B cell (primary cell): Measurements from ENCODE around the gene UNC93B1. TPM values are rescaled to one million over a fixed set of nuclear protein-coding genes. Genes with fewer than 3 reads are reported as not detected.
A peak's percentile ranks its signal among the peaks of the same experiment; 100 is the strongest.

Experiments used
- ATAC-seq: fragments of 200-7000 bp; cut with Tn5 transposase; one replicate; pipeline ENCODE4 v1.10.0; 2021; ENCODE audit warnings: low read depth, mild to moderate bottlenecking, moderate number of reproducible peaks, moderate library complexity
- CTCF ChIA-PET: fragments of 350-600 bp; sonication (Branson Sonifier 250); formaldehyde crosslinking; loops from one replicate; lab custom pipeline; 2021; ENCODE audit warnings: antibody characterized with exemption, inconsistent platforms; lab: Charles Lee
- POLR2A ChIA-PET: fragments of 350-600 bp; sonication (Branson Sonifier 250); formaldehyde crosslinking; loops from one replicate; lab custom pipeline; 2021; ENCODE audit warnings: antibody characterized with exemption; lab: Charles Lee
- DNase-seq: peaks from one replicate; pipeline ENCODE4 v3.0.0; 2013
- H2AFZ ChIP-seq: 2 replicates; pipeline ENCODE4 v1.6.1; 2012; ENCODE audit warnings: mild to moderate bottlenecking, low read depth, low read length; ENCODE audit not compliant: insufficient read depth, poor library complexity, severe bottlenecking
- H3K27ac ChIP-seq, 2 donors: 1 replicate in 1 of 2; 2 replicates in 1 of 2; pipeline ENCODE4 v1.5.1; 2012 to 2013; ENCODE audit warnings: low read length in 2 of 2, mild to moderate bottlenecking in 2 of 2, moderate library complexity in 1 of 2
- H3K27me3 ChIP-seq, 4 experiments: fragments of 200-600 bp in 1 of 4; sonication (generic) in 1 of 4; replicated peaks in 1 of 4; 1 replicate in 2 of 4; 2 replicates in 2 of 4; pipeline versions ENCODE4 v1.6.1 to v1.7.0; 2013 to 2016; ENCODE audit warnings: low read length in 3 of 4, mild to moderate bottlenecking in 2 of 4, mixed read lengths in 1 of 4, moderate library complexity in 1 of 4; ENCODE audit not compliant: insufficient read depth in 4 of 4, control insufficient read depth in 3 of 4; ENCODE audit errors: control extremely low read depth in 1 of 4
- H3K36me3 ChIP-seq, 2 experiments: replicated peaks in 1 of 2; 1 replicate in 1 of 2; 2 replicates in 1 of 2; pipeline versions ENCODE4 v1.6.1 to v1.7.1; 2013; ENCODE audit warnings: low read length in 1 of 2; ENCODE audit not compliant: insufficient read depth in 2 of 2, control insufficient read depth in 1 of 2; ENCODE audit errors: control extremely low read depth in 1 of 2, extremely low read depth in 1 of 2
- H3K4me1 ChIP-seq, 2 donors: fragments of 200-600 bp in 1 of 2; sonication (generic) in 1 of 2; 1 replicate in 1 of 2; 2 replicates in 1 of 2; pipeline versions ENCODE4 v1.5.1 to v1.6.1; 2013 to 2017; ENCODE audit warnings: low read length in 2 of 2; ENCODE audit not compliant: control insufficient read depth in 2 of 2, insufficient read depth in 2 of 2
- H3K4me2 ChIP-seq: replicated peaks from 2 replicates; pipeline ENCODE3; 2012; ENCODE audit warnings: mild to moderate bottlenecking, low read depth, low read length; ENCODE audit not compliant: poor library complexity, severe bottlenecking
- H3K4me3 ChIP-seq, 5 experiments: fragments of 200-600 bp in 1 of 5; sonication (generic) in 1 of 5; 1 replicate in 3 of 5; 2 replicates in 2 of 5; pipeline versions ENCODE4 v1.5.1 to v1.7.0; 2011 to 2016; ENCODE audit warnings: low read length in 4 of 5, mild to moderate bottlenecking in 4 of 5, low read depth in 2 of 5, control low read depth in 1 of 5, moderate library complexity in 1 of 5; ENCODE audit not compliant: insufficient read depth in 1 of 5; ENCODE audit errors: control extremely low read depth in 1 of 5, extremely low read depth in 1 of 5
- H3K79me2 ChIP-seq: fragments of 200-600 bp; sonication (generic); one replicate; pipeline ENCODE4 v1.6.0; 2016; ENCODE audit warnings: low read length; ENCODE audit not compliant: control insufficient read depth, insufficient read depth
- H3K9ac ChIP-seq: fragments of 200-600 bp; sonication (generic); 2 replicates; pipeline ENCODE4 v1.6.1; 2017; ENCODE audit warnings: mild to moderate bottlenecking, low read length, moderate library complexity
- H3K9me3 ChIP-seq, 3 donors: one replicate each; pipeline versions ENCODE4 v1.6.1 to v1.7.1; 2013; ENCODE audit warnings: low read length in 2 of 3; ENCODE audit not compliant: control insufficient read depth in 2 of 3, insufficient read depth in 1 of 3; ENCODE audit errors: control extremely low read depth in 1 of 3
- H4K20me1 ChIP-seq: 2 replicates; pipeline ENCODE4 v1.6.0; 2012; ENCODE audit warnings: mild to moderate bottlenecking, low read length; ENCODE audit not compliant: insufficient read depth, control insufficient read depth, poor library complexity, severe bottlenecking
- H3K27ac Mint-ChIP-seq: one replicate; pipeline ENCODE4 v1.8.0; 2021; ENCODE audit warnings: mixed read lengths
- H3K27me3 Mint-ChIP-seq: one replicate; pipeline ENCODE4 v1.8.0; 2021; ENCODE audit warnings: mixed read lengths
- H3K4me1 Mint-ChIP-seq: one replicate; pipeline ENCODE4 v1.8.0; 2021; ENCODE audit warnings: mixed read lengths
- H3K4me3 Mint-ChIP-seq: one replicate; pipeline ENCODE4 v1.8.0; 2021; ENCODE audit warnings: mixed read lengths
- H3K9me3 Mint-ChIP-seq: one replicate; pipeline ENCODE4 v1.8.0; 2022; ENCODE audit warnings: mixed read lengths; ENCODE audit not compliant: insufficient read depth
- EZH2 ChIP-seq: IDR thresholded peaks from 2 replicates; pipeline ENCODE4 v1.6.1; 2012; ENCODE audit warnings: borderline replicate concordance, low read depth, mild to moderate bottlenecking, moderate library complexity, low read length; ENCODE audit not compliant: insufficient read depth, poor library complexity, severe bottlenecking
- WGBS: methylation state at CpG from one replicate; pipeline ENCODE4 v1.1.5; 2013; ENCODE audit warnings: missing lambda C conversion rate; ENCODE audit not compliant: insufficient coverage; 5-methylcytosine and 5-hydroxymethylcytosine counted together
- intact Hi-C: fragments of 100-400 bp; cut with micrococcal nuclease; formaldehyde crosslinking; loops from one replicate; pipeline ENCODE4 v1.10.0; 2022
- polyA plus RNA-seq: library from polyadenylated mRNA; depleted of rRNA; stranded (reverse); fragments of >200 nt; gene quantifications from 2 replicates; pipeline ENCODE4 v1.2.3, GENCODE V29; 2012
- total RNA-seq, 2 donors: library from RNA; stranded (reverse); fragments of 120-200 nt in 1 of 2; gene quantifications; 1 replicate in 1 of 2; 2 replicates in 1 of 2; pipeline versions ENCODE4 v1.2.3 to v1.2.4, GENCODE V29; 2013 to 2022
- TF ChIP-seq, protein P1 (sequence below): fragments of 200-600 bp; IDR thresholded peaks from one replicate; pipeline ENCODE4 v1.8.0; 2022; ENCODE audit warnings: antibody characterized with exemption, mild to moderate bottlenecking

UNC93B1 gene
- total and polyA plus RNA-seq, 2 donors (not counting 1 experiment from before 2014, with no cell fraction given) = 114 to 308 TPM

DNA sequence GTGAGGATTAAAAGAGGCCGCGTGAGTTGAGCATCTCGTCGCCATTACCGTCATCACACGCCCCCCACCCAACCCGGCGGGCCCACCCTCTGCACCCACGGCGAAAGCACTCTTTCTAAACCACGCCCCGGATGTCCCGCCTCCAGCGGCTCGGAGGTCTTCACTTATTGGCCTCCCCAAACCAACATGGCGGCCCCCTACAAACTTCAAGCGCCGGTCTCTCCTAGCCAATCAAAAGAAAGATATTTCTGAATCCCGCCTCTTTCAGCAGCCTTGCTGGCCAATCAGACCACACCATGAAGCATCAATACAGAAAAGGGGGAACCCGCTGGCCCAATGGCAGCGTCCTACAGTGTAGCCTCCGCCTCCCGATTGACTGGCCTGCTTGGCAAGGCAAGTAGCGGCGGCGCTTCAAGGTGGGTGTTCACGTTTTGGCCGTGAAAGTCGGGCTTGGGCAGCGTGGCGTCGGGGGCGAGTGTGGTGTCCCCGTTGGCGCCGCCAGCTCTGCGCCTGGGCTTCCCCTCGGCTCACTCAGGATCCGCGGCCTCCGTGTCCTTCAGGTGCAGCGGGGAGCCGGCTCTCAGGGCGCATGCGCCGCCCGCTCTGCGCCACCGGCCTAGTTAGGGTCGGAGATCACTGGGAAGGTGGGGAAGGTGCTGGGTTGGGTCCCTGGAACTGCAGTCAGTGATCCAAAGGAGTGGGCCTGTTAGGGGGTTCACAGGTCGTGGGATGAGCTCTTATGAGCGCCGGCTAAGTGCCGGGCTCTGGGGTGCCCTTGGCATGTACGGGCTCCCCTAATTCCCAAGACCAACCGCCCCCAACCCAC, 26.6 kb upstream of the UNC93B1 start, which contains the start of gene NDUFS8:
Gene NDUFS8 (plus strand): TSS at position 364 of the 826 bp plus-strand sequence. CDS start 1,471 bp downstream, outside the sequence.
- ATAC-seq = peak; percentile 96
- peaks cover 12% of the 10 kb centered on the region for H4K20me1 ChIP-seq
- Mint-ChIP-seq H3K4me3 (peak within 1 kb of the TSS; percentile 100), H3K27ac (peak within 1 kb of the TSS; percentile 94), H3K4me1 (peaks cover 21% of the 10 kb centered on the region), H3K27me3 (no peaks in the 10 kb centered on the region), H3K9me3 (no peaks in the 10 kb centered on the region)
- H3K79me2 ChIP-seq = peaks cover 21% of the 10 kb centered on the region
- H3K4me2 ChIP-seq = peak within 1 kb of the TSS; percentile 99
- no peaks in the 10 kb centered on the region for H3K27me3 ChIP-seq
- H3K4me1 ChIP-seq = peaks cover 12 to 20% of the 10 kb centered on the region in 2 donors
- POLR2A ChIA-PET = interaction anchor here (2.2 kb wide), 1 partner anchor 9 kb away, joined by 15 read pairs; the partner anchor contains the start of gene TCIRG1
- H3K9ac ChIP-seq = peak within 1 kb of the TSS; percentile 74
- DNase-seq = peak; percentile 98
- H3K27ac ChIP-seq = peak within 1 kb of the TSS; percentile 57 to 78
- H3K9me3 ChIP-seq = no peaks in the 10 kb centered on the region
- CTCF ChIA-PET = interaction anchor here (1.0 to 1.3 kb wide), 3 partner anchors 8 to 21 kb away, joined by 3 read pairs; partner anchors contain the start of genes ALDH3B1 and TCIRG1
- TF ChIP-seq, protein P1, sequence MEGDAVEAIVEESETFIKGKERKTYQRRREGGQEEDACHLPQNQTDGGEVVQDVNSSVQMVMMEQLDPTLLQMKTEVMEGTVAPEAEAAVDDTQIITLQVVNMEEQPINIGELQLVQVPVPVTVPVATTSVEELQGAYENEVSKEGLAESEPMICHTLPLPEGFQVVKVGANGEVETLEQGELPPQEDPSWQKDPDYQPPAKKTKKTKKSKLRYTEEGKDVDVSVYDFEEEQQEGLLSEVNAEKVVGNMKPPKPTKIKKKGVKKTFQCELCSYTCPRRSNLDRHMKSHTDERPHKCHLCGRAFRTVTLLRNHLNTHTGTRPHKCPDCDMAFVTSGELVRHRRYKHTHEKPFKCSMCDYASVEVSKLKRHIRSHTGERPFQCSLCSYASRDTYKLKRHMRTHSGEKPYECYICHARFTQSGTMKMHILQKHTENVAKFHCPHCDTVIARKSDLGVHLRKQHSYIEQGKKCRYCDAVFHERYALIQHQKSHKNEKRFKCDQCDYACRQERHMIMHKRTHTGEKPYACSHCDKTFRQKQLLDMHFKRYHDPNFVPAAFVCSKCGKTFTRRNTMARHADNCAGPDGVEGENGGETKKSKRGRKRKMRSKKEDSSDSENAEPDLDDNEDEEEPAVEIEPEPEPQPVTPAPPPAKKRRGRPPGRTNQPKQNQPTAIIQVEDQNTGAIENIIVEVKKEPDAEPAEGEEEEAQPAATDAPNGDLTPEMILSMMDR = no peak
- TF ChIP-seq EZH2 = no peak
- H2AFZ ChIP-seq = peak within 1 kb of the TSS; percentile 90
- intact Hi-C loops = loop anchor here (1.0 to 10.0 kb wide), 6 partner anchors 10 to 434 kb away; partner anchors contain the start of genes C11orf24, CHKA, KMT5B and PPP6R3
- H3K36me3 ChIP-seq = peaks cover 0 to 17% of the 10 kb centered on the region in 2 experiments
- H3K4me3 ChIP-seq = peak within 1 kb of the TSS; percentile 56 to 90 (median 81)
- under 1% methylated on average over 53 of the region's 56 CpGs for WGBS
